ENCODE measurements around the gene CRACR2B. TPM values are rescaled to one million over a fixed set of nuclear protein-coding genes. Genes with fewer than 3 reads are reported as not detected.

Gene CRACR2B
- polyA plus RNA-seq, 3 donors, result 1.0 to 11.0 (median 1.4) TPM

DNA sequence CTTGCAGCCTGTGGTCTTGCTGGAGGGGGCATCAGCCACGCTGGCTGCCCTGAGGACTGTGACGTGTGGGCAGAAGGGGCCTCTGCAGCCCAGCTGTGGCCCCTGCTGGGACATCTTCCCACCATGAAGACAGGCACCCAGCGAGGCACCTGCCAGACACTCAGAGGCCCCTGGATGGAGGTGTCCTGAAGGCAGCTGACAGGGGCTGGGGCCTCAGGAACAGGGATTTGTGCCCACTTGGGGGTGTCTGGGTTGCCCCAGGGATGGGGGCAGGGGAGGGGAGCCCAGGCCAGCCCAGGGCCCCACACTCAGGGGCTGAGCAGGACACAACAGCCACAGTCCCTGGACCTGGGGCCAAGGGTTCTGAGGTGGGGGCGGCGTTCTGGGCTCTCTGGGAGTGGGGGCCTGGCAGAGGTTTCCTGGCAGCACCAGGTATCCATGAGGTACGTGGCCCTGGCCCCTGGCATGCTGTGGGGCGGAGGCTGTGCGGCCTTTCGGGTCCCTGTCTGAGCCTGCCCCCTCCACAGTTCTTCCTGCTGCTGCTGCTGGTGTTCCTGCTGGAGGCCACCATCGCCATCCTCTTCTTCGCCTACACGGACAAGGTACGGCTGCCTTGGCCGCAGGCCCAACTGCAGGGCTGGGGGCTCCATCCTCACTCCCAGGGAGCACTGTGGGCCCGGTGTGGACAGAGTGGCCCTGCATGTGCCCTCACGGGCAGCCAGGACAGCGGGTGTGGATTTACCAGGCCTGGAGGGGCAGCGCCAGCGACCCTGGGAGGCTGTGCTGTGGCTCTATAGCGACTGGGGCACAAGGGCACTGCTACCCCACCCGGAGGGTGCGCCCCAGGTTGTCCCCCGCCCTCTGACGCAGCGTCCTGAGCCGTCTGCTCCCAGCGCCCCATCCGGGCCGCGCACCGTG is 36.5 kb downstream of the CRACR2B start:
- Histone ChIP-seq H4K20me1 (ENCODE audit: insufficient read depth, low read length) (peaks cover 25% of the 10 kb centered on the region), H3K27me3 (ENCODE audit: control insufficient read depth in 2 of 2, insufficient read depth in 2 of 2, low read length in 2 of 2) (no peaks in the 10 kb centered on the region), H3K4me2 (replicated peaks; ENCODE audit: extremely low read depth, low read length, poor library complexity, severe bottlenecking) (no peak overlapping the region), H3K4me1 (ENCODE audit: control insufficient read depth in 1 of 2, insufficient read depth in 2 of 2, low read length in 2 of 2) (no peaks in the 10 kb centered on the region), H3K4me3 (replicated peaks in 1 of 3; ENCODE audit: low read depth in 2 of 3, low read length in 3 of 3) (no peak overlapping the region), H2AFZ (ENCODE audit: insufficient read depth, low read depth, low read length, poor library complexity, severe bottlenecking) (no peak overlapping the region), H3K79me2 (ENCODE audit: insufficient read depth, low read length) (no peaks in the 10 kb centered on the region), H3K27ac (ENCODE audit: low read depth in 1 of 2, low read length in 2 of 2) (no peak overlapping the region), H3K36me3 (replicated peaks in 1 of 2; ENCODE audit: control insufficient read depth in 1 of 2, insufficient read depth in 2 of 2, low read length in 2 of 2) (peaks cover 3 to 6% of the 10 kb centered on the region in 2 donors), H3K9ac (ENCODE audit: insufficient read depth, low read length, poor library complexity, severe bottlenecking) (no peak overlapping the region), H3K9me3 (replicated peaks in 1 of 2; ENCODE audit: control insufficient read depth in 1 of 2, insufficient read depth in 1 of 2, low read length in 2 of 2) (no peaks in the 10 kb centered on the region)
- peaks cover 0 to 1% (median 0%) of the 10 kb centered on the region in 3 donors for H3K27me3 Mint-ChIP-seq (ENCODE audit: low read depth in 3 of 3)
- H3K4me3 Mint-ChIP-seq, result no peak overlapping the region
- H3K4me1 Mint-ChIP-seq, result peaks cover 5% of the 10 kb centered on the region
- intact Hi-C loops (cut with micrococcal nuclease), result no loop called here
- H3K36me3 Mint-ChIP-seq, result peaks cover 2 to 7% of the 10 kb centered on the region in 2 donors
- TF ChIP-seq, protein P1, sequence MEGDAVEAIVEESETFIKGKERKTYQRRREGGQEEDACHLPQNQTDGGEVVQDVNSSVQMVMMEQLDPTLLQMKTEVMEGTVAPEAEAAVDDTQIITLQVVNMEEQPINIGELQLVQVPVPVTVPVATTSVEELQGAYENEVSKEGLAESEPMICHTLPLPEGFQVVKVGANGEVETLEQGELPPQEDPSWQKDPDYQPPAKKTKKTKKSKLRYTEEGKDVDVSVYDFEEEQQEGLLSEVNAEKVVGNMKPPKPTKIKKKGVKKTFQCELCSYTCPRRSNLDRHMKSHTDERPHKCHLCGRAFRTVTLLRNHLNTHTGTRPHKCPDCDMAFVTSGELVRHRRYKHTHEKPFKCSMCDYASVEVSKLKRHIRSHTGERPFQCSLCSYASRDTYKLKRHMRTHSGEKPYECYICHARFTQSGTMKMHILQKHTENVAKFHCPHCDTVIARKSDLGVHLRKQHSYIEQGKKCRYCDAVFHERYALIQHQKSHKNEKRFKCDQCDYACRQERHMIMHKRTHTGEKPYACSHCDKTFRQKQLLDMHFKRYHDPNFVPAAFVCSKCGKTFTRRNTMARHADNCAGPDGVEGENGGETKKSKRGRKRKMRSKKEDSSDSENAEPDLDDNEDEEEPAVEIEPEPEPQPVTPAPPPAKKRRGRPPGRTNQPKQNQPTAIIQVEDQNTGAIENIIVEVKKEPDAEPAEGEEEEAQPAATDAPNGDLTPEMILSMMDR (IDR thresholded peaks at IDR 0.05), result no peak
- peaks cover 0 to 2% (median 0%) of the 10 kb centered on the region in 7 donors for H3K9me3 Mint-ChIP-seq
- peak overlapping the region in 1 of 7 donors; percentile 33 for H3K27ac Mint-ChIP-seq
- WGBS (ENCODE audit: insufficient coverage), result 91% methylated on average over 19 of the region's 31 CpGs
- no peak for DNase-seq

DNA sequence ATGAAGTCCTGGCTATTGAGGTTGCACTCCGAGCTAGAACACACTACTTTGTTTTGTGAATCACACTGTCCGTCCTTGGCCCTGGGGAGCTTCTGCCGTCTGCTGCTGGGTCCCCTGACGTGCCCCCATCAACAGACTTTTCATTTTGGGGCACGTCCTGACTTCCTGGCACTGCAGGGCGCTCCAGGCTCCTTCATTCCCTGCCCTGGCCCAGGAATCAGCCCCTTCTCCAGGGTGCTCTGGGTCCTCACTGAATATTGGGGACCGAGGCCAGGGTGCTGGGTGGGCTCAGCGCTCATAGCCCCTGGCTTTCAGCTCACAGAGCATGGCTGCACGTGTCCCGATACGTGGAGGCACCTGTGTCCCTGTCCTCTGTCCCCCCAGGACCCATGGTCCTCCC is 37.2 kb downstream of the CRACR2B start:
- H3K27ac Mint-ChIP-seq, result no peak overlapping the region
- DNase-seq, result no peak

More for the DNA sequence above, 37.2 kb downstream of the CRACR2B start:
- H3K27me3 ChIP-seq (ENCODE audit: control insufficient read depth in 2 of 2, insufficient read depth in 2 of 2, low read length in 2 of 2), result no peaks in the 10 kb centered on the region
- no peak overlapping the region for H3K4me2 ChIP-seq (replicated peaks; ENCODE audit: extremely low read depth, low read length, poor library complexity, severe bottlenecking)
- TF ChIP-seq, protein P1 (IDR thresholded peaks at IDR 0.05), result no peak
- peaks cover 19% of the 10 kb centered on the region for H4K20me1 ChIP-seq (ENCODE audit: insufficient read depth, low read length)
- H2AFZ ChIP-seq (ENCODE audit: insufficient read depth, low read depth, low read length, poor library complexity, severe bottlenecking), result no peak overlapping the region
- H3K36me3 ChIP-seq (replicated peaks in 1 of 2; ENCODE audit: control insufficient read depth in 1 of 2, insufficient read depth in 2 of 2, low read length in 2 of 2), result peaks cover 3 to 6% of the 10 kb centered on the region in 2 donors
- H3K27ac ChIP-seq (ENCODE audit: low read depth in 1 of 2, low read length in 2 of 2), result no peak overlapping the region
- H3K4me3 ChIP-seq (replicated peaks in 1 of 3; ENCODE audit: low read depth in 2 of 3, low read length in 3 of 3), result no peak overlapping the region
- Mint-ChIP-seq H3K27me3 (ENCODE audit: low read depth in 3 of 3) (no peaks in the 10 kb centered on the region), H3K36me3 (peaks cover 2 to 7% of the 10 kb centered on the region in 2 donors), H3K4me3 (no peak overlapping the region), H3K9me3 (peaks cover 0 to 2% (median 0%) of the 10 kb centered on the region in 7 donors), H3K4me1 (peaks cover 2% of the 10 kb centered on the region)
- H3K4me1 ChIP-seq (ENCODE audit: control insufficient read depth in 1 of 2, insufficient read depth in 2 of 2, low read length in 2 of 2), result no peaks in the 10 kb centered on the region
- H3K9me3 ChIP-seq (replicated peaks in 1 of 2; ENCODE audit: control insufficient read depth in 1 of 2, insufficient read depth in 1 of 2, low read length in 2 of 2), result no peaks in the 10 kb centered on the region
- 84% methylated on average over 9 of the region's 11 CpGs for WGBS (ENCODE audit: insufficient coverage)
- intact Hi-C loops (cut with micrococcal nuclease), result no loop called here
- H3K79me2 ChIP-seq (ENCODE audit: insufficient read depth, low read length), result no peaks in the 10 kb centered on the region
- H3K9ac ChIP-seq (ENCODE audit: insufficient read depth, low read length, poor library complexity, severe bottlenecking), result no peak overlapping the region
